Trophoblast cell (in vitro differentiated cells and primary cell): Measurements from ENCODE around the gene HIGD1C.

Experiments used
- DNase-seq, 2 donors: peaks; one replicate each; pipeline ENCODE4 v3.0.0-alpha.2; 2016
- H2AFZ ChIP-seq: 2 replicates; pipeline ENCODE4 v1.6.1; 2013; ENCODE audit warnings: low read length, moderate library complexity, mild to moderate bottlenecking; ENCODE audit not compliant: insufficient read depth, poor library complexity
- H2AK5ac ChIP-seq: 2 replicates; pipeline ENCODE4 v1.6.1; 2013; ENCODE audit warnings: mild to moderate bottlenecking, low read length
- H2BK120ac ChIP-seq: 2 replicates; pipeline ENCODE4 v1.6.1; 2013; ENCODE audit warnings: low read length, mild to moderate bottlenecking, moderate library complexity; ENCODE audit not compliant: insufficient read depth, poor library complexity
- H2BK12ac ChIP-seq: 2 replicates; pipeline ENCODE4 v1.6.1; 2013; ENCODE audit warnings: mild to moderate bottlenecking, low read length, moderate library complexity
- H2BK5ac ChIP-seq: 2 replicates; pipeline ENCODE4 v1.6.1; 2013; ENCODE audit warnings: low read length, low read depth, moderate library complexity, mild to moderate bottlenecking; ENCODE audit not compliant: poor library complexity
- H3K14ac ChIP-seq: 2 replicates; pipeline ENCODE4 v1.6.1; 2013; ENCODE audit warnings: mild to moderate bottlenecking, low read length
- H3K18ac ChIP-seq: 2 replicates; pipeline ENCODE4 v1.6.1; 2013; ENCODE audit warnings: mild to moderate bottlenecking, low read length
- H3K23ac ChIP-seq: 2 replicates; pipeline ENCODE4 v1.6.1; 2013; ENCODE audit warnings: low read length
- H3K27ac ChIP-seq: 2 replicates; pipeline ENCODE4 v1.5.1; 2013; ENCODE audit warnings: low read depth, mild to moderate bottlenecking, inconsistent platforms, low read length, moderate library complexity
- H3K27me3 ChIP-seq: 2 replicates; pipeline ENCODE4 v1.6.1; 2013; ENCODE audit warnings: inconsistent platforms, mild to moderate bottlenecking, low read length, moderate library complexity; ENCODE audit not compliant: insufficient read depth
- H3K36me3 ChIP-seq, 2 experiments: 1 replicate in 1 of 2; 2 replicates in 1 of 2; pipeline ENCODE4 v1.6.1; 2013; ENCODE audit warnings: low read length in 2 of 2, mild to moderate bottlenecking in 2 of 2, moderate library complexity in 1 of 2; ENCODE audit not compliant: insufficient read depth in 2 of 2, control insufficient read depth in 1 of 2
- H3K4ac ChIP-seq: 2 replicates; pipeline ENCODE4 v1.6.1; 2013; ENCODE audit warnings: low read depth, mild to moderate bottlenecking, low read length, moderate library complexity
- H3K4me1 ChIP-seq, 2 experiments: 1 replicate in 1 of 2; 2 replicates in 1 of 2; pipeline ENCODE4 v1.6.1; 2013; ENCODE audit warnings: low read length in 2 of 2, mild to moderate bottlenecking in 2 of 2, moderate library complexity in 1 of 2; ENCODE audit not compliant: insufficient read depth in 2 of 2, control insufficient read depth in 1 of 2
- H3K4me2 ChIP-seq: 2 replicates; pipeline ENCODE4 v1.6.1; 2013; ENCODE audit warnings: inconsistent platforms, mild to moderate bottlenecking, low read length, moderate library complexity
- H3K4me3 ChIP-seq: 2 replicates; pipeline ENCODE4 v1.5.1; 2013; ENCODE audit warnings: mild to moderate bottlenecking, low read depth, low read length, inconsistent platforms
- H3K79me1 ChIP-seq: one replicate; pipeline ENCODE4 v1.6.1; 2013; ENCODE audit warnings: low read length
- H3K79me2 ChIP-seq: 2 replicates; pipeline ENCODE4 v1.6.1; 2013; ENCODE audit warnings: low read length, mild to moderate bottlenecking; ENCODE audit not compliant: control insufficient read depth, insufficient read depth, poor library complexity
- H3K9ac ChIP-seq: 2 replicates; pipeline ENCODE4 v1.6.1; 2013; ENCODE audit warnings: mild to moderate bottlenecking, low read length
- H3K9me3 ChIP-seq: 2 replicates; pipeline ENCODE4 v1.6.1; 2013; ENCODE audit warnings: low read depth, mild to moderate bottlenecking, control low read depth, inconsistent platforms, low read length; ENCODE audit not compliant: insufficient read depth
- H4K12ac ChIP-seq: 2 replicates; pipeline ENCODE4 v1.6.1; 2013; ENCODE audit warnings: low read depth, mild to moderate bottlenecking, low read length, moderate library complexity
- H4K8ac ChIP-seq: 2 replicates; pipeline ENCODE4 v1.6.1; 2013; ENCODE audit warnings: low read depth, mild to moderate bottlenecking, low read length, moderate library complexity
- H4K91ac ChIP-seq: one replicate; pipeline ENCODE4 v1.6.1; 2013; ENCODE audit warnings: low read depth, mild to moderate bottlenecking, low read length, moderate library complexity
- WGBS: extraction: QIAGEN DNeasy Blood & Tissue Kit; methylation state at CpG from one replicate; pipeline ENCODE4 v1.1.7; 2013; ENCODE audit warnings: missing lambda C conversion rate; ENCODE audit not compliant: insufficient read length, insufficient coverage; ENCODE audit errors: extremely low coverage; 5-methylcytosine and 5-hydroxymethylcytosine counted together

The HIGD1C gene

GRCh38 chr12:50981319-50982239, 29.2 kb downstream of the HIGD1C start:
- Histone ChIP-seq H2BK12ac (no peak overlapping the region), H3K27me3 (no peaks in the 10 kb centered on the region), H4K12ac (no peak overlapping the region), H3K14ac (no peak overlapping the region), H4K91ac (no peak overlapping the region), H3K79me1 (no peaks in the 10 kb centered on the region), H3K4me2 (no peak overlapping the region), H3K18ac (no peak overlapping the region), H2BK120ac (no peak overlapping the region), H3K9me3 (no peaks in the 10 kb centered on the region), H3K27ac (no peak overlapping the region), H3K9ac (no peak overlapping the region), H3K23ac (no peak overlapping the region), H3K4me3 (no peak overlapping the region), H2BK5ac (no peak overlapping the region), H3K36me3 (no peaks in the 10 kb centered on the region), H4K8ac (no peak overlapping the region), H2AFZ (no peak overlapping the region), H3K4ac (no peak overlapping the region), H2AK5ac (no peak overlapping the region), H3K4me1 (no peaks in the 10 kb centered on the region), H3K79me2 (no peaks in the 10 kb centered on the region)
- WGBS: no CpG with 5 or more reads among the region's 6 CpGs
- no peak for DNase-seq

GRCh38 chr12:50984586-50985298, 32.4 kb downstream of the HIGD1C start:
- peak in 1 of 2 donors; percentile 49 for DNase-seq
- no CpG with 5 or more reads among the region's 2 CpGs for WGBS

DNA sequence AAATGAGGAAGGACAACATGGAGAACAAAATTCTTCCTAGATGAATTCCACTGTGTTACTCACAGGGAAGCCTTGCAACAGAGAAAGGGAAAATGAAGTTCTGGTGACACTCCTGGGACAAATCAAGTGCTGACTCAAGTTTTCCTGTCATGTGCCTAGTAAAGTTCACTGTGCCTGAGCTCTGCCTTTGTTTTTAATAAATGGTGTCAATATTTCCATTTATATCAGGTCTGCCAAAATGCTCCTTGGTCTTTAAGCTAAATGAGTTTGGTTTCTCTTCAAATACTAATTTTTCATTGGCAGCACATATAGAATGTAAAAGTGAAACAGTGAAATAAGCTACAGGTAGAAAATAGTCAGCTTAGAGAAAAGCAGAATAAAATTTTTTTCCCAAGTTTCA, 33.0 kb downstream of the HIGD1C start:
- no peak overlapping the region for H3K27ac ChIP-seq

More at GRCh38 chr12:50984586-50985298, 32.4 kb downstream of the HIGD1C start:
- H2BK120ac ChIP-seq: no peak overlapping the region
- H3K4me3 ChIP-seq: no peak overlapping the region
- no peak overlapping the region for H2AFZ ChIP-seq
- no peak overlapping the region for H4K91ac ChIP-seq
- H3K36me3 ChIP-seq: peaks cover 11 to 14% of the 10 kb centered on the region in 2 experiments
- no peaks in the 10 kb centered on the region for H3K27me3 ChIP-seq
- no peak overlapping the region for H4K12ac ChIP-seq
- H3K9me3 ChIP-seq: no peaks in the 10 kb centered on the region
- H3K4ac ChIP-seq: no peak overlapping the region
- H3K79me2 ChIP-seq: no peaks in the 10 kb centered on the region
- H3K4me2 ChIP-seq: no peak overlapping the region
- H2BK5ac ChIP-seq: no peak overlapping the region
- no peak overlapping the region for H3K14ac ChIP-seq
- H4K8ac ChIP-seq: no peak overlapping the region
- no peak overlapping the region for H3K27ac ChIP-seq
- H2AK5ac ChIP-seq: no peak overlapping the region
- H3K23ac ChIP-seq: no peak overlapping the region
- H3K4me1 ChIP-seq: no peaks in the 10 kb centered on the region
- no peak overlapping the region for H3K9ac ChIP-seq
- no peak overlapping the region for H2BK12ac ChIP-seq
- no peak overlapping the region for H3K18ac ChIP-seq
- no peaks in the 10 kb centered on the region for H3K79me1 ChIP-seq

GRCh38 chr12:50986966-50987737, 34.8 kb downstream of the HIGD1C start:
- H2BK12ac ChIP-seq: no peak overlapping the region
- DNase-seq: peak; percentile 46 to 69
- H3K4me1 ChIP-seq: no peaks in the 10 kb centered on the region
- no peaks in the 10 kb centered on the region for H3K79me2 ChIP-seq
- no peak overlapping the region for H3K14ac ChIP-seq
- no peak overlapping the region for H2AK5ac ChIP-seq
- peaks cover 20 to 29% of the 10 kb centered on the region in 2 experiments for H3K36me3 ChIP-seq
- no peak overlapping the region for H3K23ac ChIP-seq
- H2BK5ac ChIP-seq: no peak overlapping the region
- no peak overlapping the region for H4K12ac ChIP-seq
- no CpG with 5 or more reads among the region's 8 CpGs for WGBS
- H3K27ac ChIP-seq: peak overlapping the region; percentile 23
- no peak overlapping the region for H3K4me3 ChIP-seq
- no peaks in the 10 kb centered on the region for H3K27me3 ChIP-seq
- no peak overlapping the region for H3K18ac ChIP-seq
- H2AFZ ChIP-seq: no peak overlapping the region
- no peak overlapping the region for H4K8ac ChIP-seq
- no peak overlapping the region for H4K91ac ChIP-seq
- no peak overlapping the region for H2BK120ac ChIP-seq
- H3K9me3 ChIP-seq: no peaks in the 10 kb centered on the region
- H3K4me2 ChIP-seq: no peak overlapping the region
- no peaks in the 10 kb centered on the region for H3K79me1 ChIP-seq
- no peak overlapping the region for H3K4ac ChIP-seq
- H3K9ac ChIP-seq: no peak overlapping the region

More for the DNA sequence above, 33.0 kb downstream of the HIGD1C start:
- no peak overlapping the region for H2BK5ac ChIP-seq
- H3K14ac ChIP-seq: no peak overlapping the region
- no peak overlapping the region for H4K12ac ChIP-seq
- no peak overlapping the region for H2BK12ac ChIP-seq
- H3K9ac ChIP-seq: no peak overlapping the region
- peak in 1 of 2 donors; percentile 70 for DNase-seq
- H3K27me3 ChIP-seq: no peaks in the 10 kb centered on the region
- no peak overlapping the region for H3K18ac ChIP-seq
- no peak overlapping the region for H2BK120ac ChIP-seq
- no peaks in the 10 kb centered on the region for H3K79me2 ChIP-seq
- no peak overlapping the region for H3K4me2 ChIP-seq
- no peak overlapping the region for H3K4me3 ChIP-seq
- H3K4ac ChIP-seq: no peak overlapping the region
- no peaks in the 10 kb centered on the region for H3K4me1 ChIP-seq
- no peak overlapping the region for H2AK5ac ChIP-seq
- H4K8ac ChIP-seq: no peak overlapping the region
- H3K79me1 ChIP-seq: no peaks in the 10 kb centered on the region
- no peaks in the 10 kb centered on the region for H3K9me3 ChIP-seq
- no peak overlapping the region for H4K91ac ChIP-seq
- H3K23ac ChIP-seq: no peak overlapping the region
- no peak overlapping the region for H2AFZ ChIP-seq
- H3K36me3 ChIP-seq: peaks cover 12 to 16% of the 10 kb centered on the region in 2 experiments
